NCI-H345 (cell line): Measurements from ENCODE around the gene TTC39C.
"Not testable (repeated sequence)": the region's sequence is repeated elsewhere in the genome, so short reads cannot be mapped to it uniquely, and the experiment has no call there.

Source experiments
- DNase-seq: peaks from one replicate; lab custom pipeline; 2025; lab: John Stamatoyannopoulos, UW

TTC39C gene

DNA sequence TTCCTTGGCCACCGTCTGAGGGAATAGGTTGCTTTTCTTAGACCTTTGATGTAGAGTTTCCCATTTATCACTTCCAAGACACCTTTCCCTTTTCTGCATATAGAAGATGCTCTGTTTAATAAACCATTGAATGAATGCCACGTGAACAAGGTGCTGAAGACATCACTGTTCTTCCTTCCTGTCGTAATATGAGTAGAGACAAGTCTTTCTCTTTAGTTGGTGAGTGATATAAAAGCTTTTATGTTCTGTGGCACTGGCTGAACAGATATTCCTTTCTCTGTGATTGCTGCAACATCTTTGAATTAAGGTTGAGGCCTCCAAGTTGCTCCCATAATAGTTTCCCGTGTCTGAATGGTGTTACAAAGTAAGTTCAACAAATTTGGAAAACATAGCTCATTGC, 38.7 kb downstream of the TTC39C start:
- no peak for DNase-seq

DNA sequence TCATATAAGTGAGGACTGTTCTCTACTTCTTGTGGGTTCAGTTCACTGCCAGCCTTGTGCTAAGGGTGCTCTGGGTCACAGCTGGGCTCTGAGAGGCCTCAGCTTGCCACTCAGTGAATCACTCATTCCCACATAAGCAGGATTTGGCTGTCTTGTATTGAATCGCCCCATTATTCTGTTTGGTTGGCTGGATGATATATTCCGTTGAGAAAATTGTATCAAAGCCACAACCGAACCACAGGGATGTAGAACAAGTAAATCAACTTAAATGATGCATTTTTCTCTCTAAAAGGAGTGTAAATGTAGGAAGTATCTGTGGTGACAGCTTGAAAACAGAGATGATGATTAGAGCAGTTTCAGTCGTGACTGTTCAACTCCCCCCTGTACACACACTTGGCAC, 39.6 kb downstream of the TTC39C start:
- DNase-seq: no peak

DNA sequence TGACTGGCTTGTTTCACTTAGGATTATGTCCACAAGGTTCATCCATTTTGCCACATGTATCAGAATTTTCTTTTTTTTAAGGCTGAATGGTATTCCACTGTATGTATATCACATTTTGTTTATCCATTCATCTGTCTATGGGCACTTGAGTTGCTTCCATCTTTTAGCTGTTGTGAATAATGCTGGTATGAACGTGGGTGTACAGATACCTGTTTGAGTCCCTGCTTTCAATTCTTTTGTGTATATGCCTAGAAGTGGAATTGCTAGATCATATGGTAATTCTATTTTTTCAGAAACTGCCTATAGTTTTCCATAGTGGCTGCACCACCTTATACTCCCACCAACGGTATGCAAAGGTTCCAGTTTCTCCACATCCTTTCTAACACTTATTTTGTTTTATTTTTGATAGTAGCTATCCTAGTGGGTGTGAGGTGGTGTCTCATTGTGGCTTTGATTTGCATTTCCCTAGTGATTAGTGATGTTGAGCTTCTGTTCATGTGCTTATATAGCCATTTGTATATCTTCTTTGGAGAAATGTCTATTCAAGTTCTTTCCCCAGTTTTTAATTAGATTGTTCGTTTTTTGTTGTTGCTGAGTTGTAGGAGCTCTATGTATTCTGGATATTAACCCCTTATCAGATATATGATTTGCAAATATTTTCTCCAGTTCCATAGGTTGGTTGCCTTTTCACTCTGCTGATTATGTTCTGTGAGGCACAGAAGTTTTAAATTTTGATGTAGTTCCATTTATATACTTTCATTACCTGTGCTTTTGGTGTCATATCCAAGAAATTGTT, 40.7 kb downstream of the TTC39C start:
- no peak for DNase-seq

DNA sequence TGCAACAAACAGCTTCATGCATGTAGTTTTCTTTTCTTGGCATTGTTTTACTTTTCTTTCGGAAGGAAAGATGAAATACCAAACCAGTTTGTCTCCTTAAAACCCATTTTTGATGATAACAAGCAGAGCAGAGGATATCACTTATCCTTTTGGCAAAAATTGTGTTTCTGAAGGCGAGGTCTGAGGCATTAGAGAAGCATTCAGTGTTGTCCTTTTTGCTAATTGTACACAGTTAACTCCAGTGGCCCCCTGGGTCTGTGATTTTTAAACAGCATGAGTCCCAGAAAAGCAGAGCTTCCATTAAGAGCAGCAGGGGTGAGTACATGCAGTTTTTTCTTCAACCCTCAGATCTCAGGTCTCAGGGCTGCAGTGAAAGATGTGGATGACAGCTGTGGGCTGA, 41.3 kb downstream of the TTC39C start:
- peak; percentile 22 for DNase-seq

DNA sequence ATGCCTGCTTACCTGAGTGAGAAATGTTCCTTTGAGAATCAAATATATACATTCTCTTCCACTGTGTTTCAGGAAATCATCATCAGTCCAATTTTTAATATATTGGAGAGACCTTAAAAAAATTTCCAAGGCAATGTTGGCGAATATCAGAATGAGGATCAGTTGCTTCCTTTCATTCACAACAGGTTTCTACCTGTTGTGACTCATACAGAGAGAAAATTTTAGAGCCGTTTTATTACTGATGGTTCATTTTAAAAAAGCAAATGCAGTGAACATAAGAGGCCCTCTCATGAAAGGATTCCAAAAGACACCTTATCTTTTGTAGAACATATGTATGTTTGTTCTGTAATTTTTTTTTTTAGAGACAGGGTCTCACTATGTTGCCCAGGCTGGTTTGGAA, 42.0 kb downstream of the TTC39C start:
- no peak for DNase-seq

DNA sequence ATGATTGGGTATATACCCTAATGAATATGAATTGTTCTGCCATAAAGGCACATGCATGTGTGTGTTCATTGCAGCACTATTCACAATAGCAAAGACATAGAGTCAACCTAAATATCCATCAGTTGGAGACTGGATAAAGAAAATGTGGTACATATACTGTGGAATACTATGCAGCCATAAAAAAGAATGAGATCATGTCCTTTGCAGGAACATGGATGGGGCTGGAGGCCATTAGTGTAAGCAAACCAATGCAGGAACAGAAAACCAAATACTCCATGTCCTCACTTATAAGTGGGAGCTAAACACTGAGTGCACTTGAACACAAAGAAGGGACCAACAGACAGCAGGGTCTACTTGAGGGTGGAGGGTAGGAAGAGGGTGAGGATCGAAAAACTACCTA, 43.2 kb downstream of the TTC39C start:
- no peak for DNase-seq

DNA sequence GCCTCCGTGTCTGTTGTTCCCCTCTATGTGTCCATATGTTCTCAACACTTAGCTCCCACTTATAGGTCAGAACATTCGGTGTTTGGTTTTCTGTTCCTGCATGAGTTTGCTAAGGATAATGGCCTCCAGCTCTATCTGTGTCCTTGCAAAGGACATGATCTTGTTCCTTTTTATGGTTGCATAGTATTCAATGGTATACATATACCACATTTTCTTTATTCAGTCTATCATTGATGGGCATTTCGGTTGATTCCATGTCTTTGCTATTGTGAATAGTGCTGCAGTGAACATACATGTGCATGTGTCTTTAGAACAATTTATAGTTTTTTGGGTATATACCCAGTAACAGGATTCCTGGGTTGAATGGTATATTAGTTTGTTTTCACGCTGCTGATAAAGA, 44.8 kb downstream of the TTC39C start:
- not testable (repeated sequence) for DNase-seq

DNA sequence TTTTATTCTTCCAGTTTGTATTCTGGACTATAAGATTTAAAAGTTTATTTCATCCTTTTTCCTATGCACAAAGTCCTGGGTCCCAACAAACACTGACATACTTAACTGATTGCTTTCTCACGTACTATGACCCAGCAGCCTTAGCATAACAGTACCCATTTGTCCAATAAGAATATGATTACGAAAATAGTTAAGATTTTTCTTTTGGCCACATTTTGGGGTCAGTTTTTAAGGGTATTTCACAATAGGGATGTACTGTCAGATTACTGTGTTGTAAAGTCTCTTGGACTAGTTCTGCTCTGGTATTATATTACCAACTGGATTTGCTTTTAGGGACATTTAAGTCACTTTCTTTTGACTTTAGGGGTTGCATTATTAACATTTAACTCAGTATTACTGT, 46.1 kb downstream of the TTC39C start:
- DNase-seq: no peak

DNA sequence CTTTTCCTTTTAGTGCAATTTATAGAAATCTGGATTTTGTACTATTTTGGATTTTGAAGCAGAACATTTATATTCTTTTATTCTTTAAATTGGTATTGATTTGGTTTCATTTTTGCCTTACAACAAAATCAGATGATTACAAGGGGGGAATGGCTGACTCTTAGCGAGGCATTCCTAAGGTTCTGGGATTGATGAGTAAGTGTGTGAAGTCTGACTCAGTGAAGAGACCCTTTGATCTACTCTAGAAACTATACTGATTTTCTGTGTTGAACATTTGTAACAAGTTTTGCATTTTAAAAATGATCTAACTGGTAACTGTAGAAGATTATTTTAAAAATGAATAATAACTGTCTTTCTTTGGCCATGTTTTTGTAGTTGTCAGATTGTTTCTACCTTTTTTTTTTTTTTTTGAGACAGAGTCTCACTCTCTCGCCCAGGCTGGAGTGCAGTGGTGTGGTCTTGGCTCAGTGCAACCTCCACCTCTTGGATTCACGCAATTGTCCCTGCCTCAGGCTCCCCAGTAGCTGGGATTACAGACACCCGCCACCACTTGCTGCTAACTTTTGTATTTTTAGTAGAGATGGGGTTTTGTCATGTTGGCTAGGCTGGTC, 48.7 kb downstream of the TTC39C start:
- no peak for DNase-seq

DNA sequence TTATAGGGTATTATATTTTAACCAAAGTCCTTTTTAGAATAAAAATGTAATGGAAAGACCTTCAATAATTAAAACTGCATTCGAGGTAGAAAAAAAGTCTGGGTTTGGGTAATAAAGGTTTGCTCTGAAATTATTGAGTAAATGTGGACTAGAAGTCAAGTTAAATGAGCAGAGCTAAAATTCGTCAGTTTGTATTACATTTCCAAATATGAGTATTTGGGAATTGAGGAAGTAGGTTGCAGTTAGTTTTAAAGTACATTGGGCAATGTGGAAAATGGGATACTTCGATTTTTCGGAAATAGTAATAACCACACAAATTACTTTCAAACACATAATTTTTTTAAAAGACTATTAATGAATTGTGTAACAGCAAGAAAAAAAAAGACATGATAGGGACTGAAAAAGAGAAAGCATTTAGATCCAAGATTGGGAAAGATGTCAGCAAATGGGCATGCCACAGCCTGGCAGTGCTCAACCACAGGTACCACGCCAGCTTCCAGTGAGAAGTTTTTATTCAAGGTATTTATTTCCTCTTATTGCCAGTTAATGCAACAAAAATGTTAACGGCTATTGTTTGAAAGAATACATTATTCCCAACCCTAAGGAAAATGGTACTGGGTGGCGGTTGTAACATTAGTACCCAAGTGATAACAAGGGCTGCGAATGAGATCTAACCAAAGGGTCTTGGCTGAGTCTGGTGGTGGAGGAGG, 50.0 kb downstream of the TTC39C start:
- DNase-seq: no peak

DNA sequence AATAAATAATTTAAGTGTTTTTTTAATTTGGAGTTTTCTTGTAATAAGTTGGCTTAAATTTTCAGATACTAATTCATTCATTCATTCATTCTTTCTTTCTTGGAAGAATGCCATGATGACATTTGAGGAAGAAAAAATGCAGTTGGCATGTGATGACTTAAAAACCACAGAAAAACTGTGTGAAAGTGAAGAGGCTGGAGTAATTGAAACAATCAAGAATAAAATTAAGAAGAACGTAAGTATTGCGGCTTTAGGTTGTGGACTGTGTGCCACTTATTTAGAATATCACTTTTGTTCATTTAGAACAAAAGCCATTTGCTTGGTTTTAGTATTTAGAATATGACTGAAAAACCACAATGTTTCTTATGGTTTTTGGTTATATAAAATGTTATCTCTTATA, 51.4 kb downstream of the TTC39C start:
- no peak for DNase-seq

DNA sequence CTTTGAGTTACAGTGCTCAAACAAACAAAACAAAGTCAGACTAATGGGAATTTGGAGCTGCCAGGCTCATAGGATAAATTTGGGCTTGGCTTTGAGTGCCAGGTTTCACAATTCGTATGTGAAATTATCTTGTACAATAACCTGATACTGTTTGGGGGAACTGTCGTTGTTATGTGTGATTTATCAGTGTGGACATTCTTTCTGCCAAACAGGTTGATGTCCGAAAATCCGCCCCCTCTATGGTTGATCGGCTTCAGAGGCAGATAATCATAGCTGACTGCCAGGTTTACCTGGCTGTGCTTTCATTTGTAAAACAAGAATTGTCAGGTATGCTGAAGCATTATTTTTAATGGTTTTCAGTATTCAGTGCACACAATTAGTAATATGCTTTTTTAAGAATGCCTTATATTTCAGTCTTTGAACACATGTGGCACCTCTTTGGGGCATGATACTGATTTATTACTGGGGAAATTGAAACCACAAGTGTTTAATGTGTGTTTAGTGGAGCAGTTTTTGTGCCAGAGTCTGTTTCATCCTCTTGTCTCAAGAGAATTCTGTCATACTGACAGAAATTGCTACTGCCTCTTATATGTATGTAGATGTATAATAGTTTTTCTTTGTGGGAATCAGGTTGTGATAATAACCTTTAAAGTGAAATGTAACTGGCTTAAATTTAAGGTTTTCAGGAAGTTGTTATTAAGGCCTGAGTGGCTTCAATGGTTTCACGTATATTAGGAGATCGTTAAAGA, 54.6 kb downstream of the TTC39C start:
- no peak for DNase-seq

DNA sequence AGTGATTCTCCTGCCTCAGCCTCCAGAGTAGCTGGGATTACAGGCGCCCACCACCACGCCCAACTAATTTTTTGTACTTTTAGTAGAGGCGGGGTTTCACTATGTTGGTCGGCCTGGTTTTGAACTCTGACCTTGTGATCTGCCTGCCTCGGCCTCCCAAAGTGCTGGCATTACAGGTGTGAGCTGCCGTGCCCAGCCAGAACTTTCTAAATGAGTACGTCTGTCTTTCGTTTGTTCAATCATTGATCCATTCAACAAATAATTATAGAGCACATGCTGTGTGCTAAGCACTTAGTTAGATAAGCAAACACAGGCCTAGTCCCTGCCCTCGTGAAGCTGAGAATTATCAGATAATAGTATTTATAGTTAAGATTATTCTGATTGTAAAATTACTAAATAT, 56.5 kb downstream of the TTC39C start:
- DNase-seq: peak; percentile 4

DNA sequence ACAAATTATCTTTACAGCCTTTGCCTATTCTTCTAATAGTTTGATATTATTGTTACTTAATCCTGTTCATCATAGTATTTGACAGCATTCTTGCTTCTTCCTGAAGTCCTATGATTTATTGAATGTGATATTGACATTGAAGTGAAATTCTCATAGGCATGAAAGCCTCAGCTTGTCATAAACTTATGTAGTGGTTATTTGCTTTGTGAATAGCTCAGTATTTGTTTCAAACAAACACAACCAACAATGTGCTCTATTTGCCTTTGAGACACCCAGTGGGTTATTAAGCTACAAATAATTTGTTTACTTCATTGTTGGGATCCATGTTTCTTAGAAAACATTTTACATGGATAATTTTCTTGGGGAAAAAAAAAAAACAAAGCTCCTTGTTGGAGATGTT, 57.2 kb downstream of the TTC39C start:
- DNase-seq: no peak

DNA sequence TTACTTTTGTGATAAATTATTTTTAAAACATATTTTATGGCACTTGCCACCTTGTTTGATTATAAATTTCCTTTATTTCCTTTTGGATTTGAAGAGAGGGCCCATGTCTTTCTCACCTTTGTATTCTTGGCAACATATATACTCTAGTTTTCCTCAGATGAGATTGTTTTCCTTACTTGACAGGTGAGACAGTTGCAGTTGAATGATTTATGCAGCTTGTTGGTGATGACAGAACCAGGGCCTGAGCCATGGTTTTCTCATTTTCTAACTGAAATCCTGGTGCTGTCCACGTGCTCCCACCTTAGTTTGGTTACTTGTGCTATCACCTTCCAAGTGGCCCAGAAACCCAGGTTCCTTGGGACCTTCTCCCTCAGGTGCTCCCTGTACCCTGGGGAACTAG, 58.2 kb downstream of the TTC39C start:
- no peak for DNase-seq

DNA sequence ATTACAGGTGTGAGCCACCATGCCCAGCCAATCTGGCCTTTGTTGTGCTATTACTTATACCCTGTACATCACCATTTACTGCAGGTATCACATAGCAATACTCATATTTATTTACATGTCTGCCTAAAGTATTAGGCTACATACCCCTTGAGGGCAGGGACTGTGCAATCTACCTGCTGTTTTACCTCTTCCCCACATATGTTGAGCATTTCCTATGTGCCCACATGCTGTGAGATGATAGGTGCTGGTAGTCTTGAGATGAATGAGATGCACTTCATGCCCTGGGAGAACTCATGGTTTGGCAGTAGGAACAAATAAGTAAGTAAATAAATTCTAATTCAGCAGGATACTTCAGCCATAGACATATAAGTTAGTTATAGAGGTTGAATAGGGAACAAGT, 59.2 kb downstream of the TTC39C start:
- no peak for DNase-seq

DNA sequence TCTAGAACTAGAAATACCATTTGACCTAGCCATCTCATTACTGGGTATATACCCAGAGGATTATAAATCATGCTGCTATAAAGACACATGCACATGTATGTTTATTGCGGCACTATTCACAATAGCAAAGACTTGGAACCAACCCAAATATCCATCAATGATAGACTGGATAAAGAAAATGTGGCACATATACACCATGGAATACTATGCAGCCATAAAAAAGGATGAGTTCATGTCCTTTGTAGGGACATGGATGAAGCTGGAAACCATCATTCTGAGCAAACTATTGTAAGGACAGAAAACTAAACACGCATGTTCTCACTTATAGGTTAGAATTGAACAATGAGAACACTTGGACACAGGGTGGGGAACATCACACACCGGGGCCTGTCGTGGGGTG, 60.2 kb downstream of the TTC39C start:
- not testable (repeated sequence) for DNase-seq

DNA sequence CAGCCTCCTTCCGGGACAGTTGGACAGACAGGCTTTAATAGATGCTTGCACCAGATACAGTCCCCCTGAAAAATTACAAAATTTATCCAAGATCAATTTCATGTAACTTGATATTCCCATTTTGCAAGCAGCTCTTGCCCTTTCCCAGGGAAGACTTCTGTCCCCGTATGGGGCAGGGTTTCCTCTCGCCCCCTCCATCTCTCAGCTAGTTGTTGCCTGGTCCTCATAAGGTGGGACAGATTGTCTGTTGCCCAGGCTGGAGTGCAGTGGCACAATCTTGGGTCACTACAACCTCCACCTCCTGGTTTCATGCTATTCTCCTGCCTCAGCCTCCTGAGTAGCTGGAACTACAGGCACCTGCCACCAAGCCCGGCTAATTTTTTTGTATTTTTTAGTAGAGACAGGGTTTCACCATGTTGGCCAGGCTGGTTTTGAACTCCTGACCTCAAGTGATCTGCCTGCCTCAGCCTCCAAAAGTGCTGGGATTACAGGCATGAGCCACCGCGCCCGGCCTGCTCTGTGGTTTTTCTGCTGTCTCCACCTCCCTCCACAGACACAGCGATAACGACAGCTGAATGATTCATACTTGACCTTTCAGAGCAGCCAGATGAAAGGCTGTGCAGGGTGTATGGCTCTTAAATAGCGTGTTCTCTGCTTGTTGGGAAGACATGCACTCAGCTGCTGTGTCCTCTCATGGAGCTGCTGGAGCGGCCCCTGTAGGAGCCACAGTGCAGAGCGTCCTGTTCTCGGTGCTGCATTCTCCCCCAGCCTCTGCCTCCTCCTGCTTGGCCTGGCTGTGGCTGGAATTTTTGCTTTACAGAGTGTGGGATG, 61.4 kb downstream of the TTC39C start:
- DNase-seq: peak; percentile 68

DNA sequence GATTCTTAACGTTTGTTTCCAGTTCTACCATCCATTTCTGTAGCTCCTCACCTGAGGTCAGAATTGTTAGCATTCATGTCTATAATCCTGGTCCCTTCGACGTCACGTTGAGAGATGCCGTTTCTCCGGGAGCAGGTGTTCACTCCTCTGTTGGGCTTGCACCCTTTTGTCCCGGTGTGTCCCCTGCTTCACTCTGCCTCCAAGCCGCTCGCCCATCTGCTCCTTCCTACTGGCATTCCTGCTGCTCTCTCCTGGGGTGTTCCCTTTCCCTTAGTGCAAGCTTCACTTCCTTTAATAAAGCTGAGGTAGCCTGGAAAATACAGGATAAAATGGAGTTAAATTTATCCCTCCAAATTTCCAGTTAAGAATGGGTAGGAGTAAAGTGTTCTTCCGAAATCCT, 62.4 kb downstream of the TTC39C start:
- DNase-seq: peak; percentile 58

DNA sequence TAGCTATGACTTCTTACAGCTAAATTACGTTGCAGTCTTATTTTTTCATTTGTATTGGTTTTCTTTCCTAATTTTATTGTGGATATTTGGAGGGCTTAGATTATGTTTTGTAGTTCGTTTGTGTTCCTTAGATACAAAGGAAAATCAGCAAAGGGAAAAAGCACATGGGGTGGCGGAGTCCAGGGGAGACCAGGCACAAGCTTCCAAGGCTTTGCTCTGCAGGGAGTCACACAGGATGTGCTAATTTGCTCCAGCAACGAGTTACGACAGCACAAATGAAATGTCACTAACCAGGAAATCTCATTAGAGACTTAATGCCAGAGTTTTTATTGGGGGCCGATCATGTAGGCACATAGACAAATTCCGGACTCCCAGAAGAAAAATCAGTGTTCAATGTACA, 63.8 kb downstream of the TTC39C start:
- DNase-seq: no peak

DNA sequence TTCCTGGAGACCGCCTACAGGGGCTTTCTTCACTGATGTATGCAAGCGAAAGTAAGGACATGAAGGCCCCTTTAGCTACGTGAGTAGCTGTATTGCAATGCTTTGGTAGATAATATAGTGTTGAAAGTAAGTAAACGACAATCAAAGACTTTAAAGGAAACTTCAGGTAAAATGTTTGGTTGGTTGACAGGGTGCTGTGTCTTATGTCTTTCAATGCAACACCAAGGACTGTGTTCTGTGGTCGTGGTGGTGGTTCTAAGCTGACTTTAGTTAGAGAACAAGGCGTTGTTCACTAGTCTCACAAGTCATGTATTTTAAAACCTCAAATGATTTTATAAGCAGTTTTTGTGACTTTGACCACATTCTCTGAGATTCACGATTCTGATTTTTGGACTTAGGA, 66.3 kb downstream of the TTC39C start:
- DNase-seq: no peak

DNA sequence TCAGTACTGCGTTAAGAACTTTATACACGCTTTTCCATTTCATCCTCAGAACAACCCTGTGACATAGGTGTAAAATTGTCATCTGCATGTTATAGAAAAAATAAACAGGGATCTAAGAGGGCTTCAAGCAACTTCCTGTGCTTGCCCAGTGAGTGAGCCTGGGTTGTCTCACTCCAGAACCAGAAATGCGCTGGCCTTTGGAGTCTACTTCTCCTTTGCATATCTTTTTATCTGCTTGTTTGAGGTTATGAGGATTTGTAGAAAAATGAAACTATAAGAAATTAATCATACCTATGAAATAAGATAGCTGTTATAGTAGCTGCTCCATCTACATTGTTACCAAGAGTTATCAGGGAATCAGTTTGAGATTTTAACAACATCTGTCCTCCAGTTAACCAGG, 69.0 kb downstream of the TTC39C start:
- DNase-seq: no peak
